ENCODE results near the gene SLC15A1.
"Not testable (repeated sequence)": the region's sequence is repeated elsewhere in the genome, so short reads cannot be mapped to it uniquely, and the experiment has no call there.

Gene SLC15A1

DNA sequence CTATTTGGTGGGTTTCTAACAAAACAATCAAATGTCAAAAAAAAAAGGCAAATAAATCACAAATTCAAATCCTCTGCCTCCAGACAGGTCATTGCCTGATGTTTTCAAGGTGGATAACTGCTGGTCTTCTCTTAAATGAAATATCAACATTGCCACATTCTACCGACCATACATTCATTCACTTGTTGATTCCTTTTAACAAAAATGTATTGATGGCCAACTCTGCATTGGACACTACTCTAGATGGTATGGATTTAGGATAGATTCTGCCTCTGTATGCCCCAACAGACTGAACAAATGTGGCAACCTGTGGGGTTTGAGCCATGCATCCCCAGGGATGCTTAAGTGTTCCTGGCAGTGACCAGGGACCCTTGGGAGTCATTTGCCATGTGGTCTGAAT lies 88.0 kb downstream of the SLC15A1 start:
- DNase-seq (ENCODE audit: low read depth in 4 of 4, low spot score in 1 of 4) = no peak

DNA sequence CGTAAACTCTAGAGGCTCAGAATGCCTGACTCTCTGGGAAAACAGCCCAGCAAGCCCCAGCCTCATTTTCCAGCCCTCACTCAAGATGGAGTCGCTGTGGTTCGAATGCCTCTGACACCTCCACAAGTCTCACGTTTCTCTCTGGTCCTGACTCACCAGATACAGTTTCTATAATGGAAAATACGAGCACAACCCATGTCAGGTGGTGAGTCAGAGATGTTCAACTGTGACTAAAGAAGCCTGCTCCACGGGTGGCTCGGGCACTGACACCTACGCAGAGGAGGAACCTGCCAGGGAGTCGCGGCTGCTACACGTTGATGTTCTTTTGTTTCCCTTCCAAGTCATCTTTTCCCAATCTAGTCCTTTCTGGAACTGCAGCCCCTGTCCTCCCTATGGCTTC lies 88.4 kb downstream of the SLC15A1 start:
- peak; percentile 25 to 61 (median 42) for DNase-seq (ENCODE audit: low read depth in 4 of 4, low spot score in 1 of 4)

DNA sequence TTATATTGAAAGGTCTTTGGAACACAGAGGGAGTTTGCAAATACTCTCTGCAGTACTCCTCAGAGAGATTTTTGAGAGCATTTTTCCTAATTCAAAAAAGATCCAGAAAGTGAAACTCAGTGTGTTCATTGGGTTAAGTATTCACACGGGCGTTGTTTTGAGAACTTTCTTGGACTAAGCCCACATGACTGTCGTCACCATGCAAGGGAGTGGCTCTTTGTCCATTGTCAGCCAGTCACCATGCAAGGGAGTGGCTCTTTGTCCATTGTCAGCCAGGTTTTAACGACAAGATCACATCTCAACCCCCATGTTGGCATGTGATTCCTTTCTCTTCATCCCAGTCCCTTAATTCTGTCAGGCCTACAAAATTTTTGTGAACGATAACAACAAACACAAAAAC lies 94.3 kb downstream of the SLC15A1 start:
- DNase-seq (ENCODE audit: low read depth in 4 of 4, low spot score in 1 of 4) = no peak

DNA sequence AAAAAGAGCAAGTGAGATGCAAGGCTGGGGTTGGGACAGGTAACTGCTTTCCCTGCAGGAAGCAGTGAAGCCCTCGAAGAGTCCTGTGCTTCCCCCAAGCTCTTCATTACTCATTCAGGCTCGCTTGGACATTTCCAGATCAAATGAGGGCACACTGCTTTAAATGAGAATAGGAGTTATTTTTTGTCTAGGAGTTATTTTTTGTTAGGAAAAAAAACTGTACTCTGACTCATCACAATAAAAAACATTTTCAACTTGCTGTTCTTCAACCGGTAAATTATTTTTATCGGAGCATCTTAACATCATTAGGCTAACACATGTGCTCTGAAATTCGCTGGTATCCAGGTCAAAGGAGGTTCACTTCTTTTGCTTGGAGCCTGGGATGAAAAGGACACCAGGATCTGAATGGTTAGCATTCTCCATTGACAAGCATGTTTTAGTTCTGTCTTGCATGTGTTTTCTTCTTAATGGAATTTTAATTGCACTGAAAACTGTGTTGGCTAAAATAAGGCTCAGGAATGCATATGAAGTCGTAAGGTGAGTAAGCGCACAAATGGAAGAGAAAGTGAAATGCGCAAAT lies 94.9 kb downstream of the SLC15A1 start:
- DNase-seq (ENCODE audit: low read depth in 4 of 4, low spot score in 1 of 4) = no peak

DNA sequence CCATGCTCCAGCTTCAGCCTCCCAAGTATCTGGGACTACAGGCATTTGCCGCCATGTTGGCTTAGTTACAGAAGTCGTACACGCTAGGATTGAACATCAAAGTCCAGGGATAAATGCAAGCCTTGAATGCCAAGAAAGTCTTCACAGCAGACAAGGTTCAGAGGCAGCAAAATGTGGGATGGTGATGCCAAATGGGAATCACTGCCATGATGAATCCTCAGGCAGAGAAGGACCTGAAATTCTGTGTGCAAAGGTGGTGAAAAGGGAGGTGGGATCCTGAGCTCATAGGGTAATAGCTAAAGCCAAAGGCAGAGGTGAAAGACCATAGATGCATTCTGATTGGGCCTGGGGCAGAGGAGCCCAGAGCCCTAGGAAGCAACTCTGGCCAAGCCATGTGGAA lies 96.2 kb downstream of the SLC15A1 start:
- DNase-seq (ENCODE audit: low read depth in 4 of 4, low spot score in 1 of 4) = no peak

DNA sequence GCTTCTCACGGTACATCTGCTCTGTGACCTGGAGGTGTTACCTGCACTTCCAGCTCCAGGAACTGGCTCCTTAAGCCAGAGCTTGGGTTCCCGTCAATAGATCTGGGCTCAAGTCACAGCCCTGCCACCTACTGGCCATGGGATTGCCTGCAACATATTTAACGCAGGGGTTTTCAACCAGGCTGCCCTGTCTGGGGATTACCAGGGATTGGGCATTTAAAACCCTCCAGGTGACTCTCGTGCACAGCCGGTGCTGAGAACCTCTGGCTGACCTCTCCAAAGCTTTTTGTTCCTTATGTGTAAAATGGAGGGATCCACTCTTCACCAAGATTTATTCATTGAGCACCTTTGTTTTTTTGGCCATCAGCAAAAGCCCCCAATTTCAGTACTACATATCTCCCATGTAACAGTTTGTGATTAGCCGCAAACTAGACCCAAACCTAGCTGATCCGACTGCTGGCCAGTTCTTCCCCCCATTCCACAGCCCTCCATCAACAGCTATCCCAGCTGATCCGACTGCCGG lies 98.9 kb downstream of the SLC15A1 start:
- DNase-seq (ENCODE audit: low read depth in 4 of 4, low spot score in 1 of 4) = peak; percentile 39 to 57 (median 51)

DNA sequence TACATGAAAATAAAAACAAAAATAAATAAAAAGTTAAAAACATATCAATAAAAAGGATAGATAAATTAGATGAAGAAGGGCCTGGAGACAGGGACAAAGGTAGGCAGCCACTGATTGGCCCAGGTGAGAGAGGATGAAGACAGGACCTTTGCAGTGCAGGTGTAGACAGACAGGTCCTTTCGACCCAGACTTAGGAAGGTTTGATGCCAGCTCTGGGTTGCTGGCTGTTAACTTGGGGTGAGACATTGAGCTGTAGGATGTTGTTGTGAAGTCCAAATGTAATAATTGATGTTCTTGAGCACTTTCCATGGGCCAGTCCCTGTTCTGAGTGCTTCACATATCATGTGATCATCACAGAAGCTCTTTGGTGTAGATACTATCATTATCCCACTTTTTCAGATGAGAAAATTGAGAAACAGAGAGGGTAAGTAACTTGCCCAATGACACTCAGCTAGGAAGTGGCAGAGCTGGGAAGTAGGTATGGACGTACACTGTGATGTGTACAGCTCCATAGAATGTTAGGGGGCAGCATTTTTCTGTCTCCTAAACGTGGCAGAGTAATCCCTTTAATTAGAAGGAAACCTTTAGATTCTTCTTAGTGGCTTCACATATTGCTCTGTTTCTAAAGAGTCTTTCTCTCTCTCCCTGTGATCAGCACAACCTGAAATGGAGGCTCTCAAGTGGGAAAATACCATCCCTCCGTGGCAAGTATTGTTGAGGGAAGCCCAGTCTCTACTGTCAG lies 99.6 kb downstream of the SLC15A1 start:
- no peak for DNase-seq (ENCODE audit: low read depth in 4 of 4, low spot score in 1 of 4)

DNA sequence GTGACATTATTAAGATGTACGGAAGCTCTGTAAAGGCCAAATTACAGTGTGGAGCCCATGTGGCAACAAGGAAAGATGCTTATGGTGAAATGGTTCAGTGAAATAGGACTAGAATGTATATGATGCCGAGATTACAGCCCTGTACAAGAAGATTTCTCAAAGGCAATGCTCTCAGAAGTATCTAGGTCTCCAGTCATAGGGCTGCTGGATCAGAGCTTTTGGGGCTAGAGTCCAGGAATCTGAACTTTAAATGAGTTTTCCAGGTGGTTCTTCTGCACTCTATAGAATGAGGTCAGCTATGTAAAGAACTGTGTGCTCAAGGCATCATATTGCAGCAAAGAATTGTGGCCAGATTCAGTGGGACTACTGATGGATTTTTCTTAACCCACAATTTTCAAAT lies 100.2 kb downstream of the SLC15A1 start:
- DNase-seq (ENCODE audit: low read depth in 4 of 4, low spot score in 1 of 4) = no peak

DNA sequence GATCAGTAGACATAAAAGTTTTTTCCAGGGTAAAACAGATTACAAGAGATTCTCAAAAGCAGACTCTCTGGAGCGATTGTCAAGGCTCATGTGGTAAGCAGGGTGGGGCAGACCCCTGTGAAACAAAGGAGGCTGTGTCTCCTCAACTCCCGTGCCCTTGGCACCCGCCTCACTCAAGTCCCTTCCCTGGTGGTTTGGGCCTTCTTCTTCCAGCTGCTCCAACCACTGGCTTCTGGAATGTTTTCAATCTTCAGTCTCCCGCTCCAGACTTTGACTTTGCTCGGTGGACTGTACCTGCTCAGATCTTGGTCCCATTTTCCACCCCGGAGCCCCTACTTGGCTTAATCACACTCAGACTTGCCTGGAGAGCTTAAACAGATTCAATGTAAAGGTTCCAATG lies 100.7 kb downstream of the SLC15A1 start:
- no peak for DNase-seq (ENCODE audit: low read depth in 4 of 4, low spot score in 1 of 4)

DNA sequence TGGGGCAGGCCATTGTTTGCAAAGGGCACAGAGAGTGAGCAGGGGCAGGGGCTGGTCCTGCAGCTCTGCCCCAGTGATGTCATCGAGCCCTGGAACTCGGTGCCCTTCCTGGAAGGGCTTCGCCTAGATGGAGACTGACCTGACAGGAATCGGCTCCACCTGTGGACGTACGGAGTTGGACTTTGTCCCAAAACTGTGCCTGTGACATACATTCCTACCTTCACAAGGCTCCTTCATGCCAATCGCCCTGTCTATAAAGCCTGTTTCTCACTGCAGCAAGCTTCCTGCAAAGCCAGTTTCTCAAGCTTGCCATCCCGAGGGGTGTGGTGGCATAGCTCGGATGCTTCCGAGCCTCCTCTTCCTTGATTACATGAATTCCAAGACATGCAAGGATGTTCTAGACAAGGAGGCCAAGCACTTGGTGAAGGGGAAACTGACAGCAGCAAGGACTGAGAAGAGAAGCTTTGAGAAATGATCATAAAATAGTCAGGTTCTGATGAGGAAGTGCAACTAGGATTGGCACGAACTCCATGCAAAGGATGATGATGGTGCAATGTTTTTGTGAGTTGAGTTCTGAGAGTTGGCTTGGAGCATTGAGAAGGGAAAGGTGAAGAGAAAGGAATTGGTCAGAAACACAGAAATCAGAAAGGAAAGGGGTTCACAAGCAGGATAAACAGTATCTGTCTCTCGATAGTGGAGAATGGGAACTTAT lies 101.9 kb downstream of the SLC15A1 start:
- no peak for DNase-seq (ENCODE audit: low read depth in 4 of 4, low spot score in 1 of 4)

DNA sequence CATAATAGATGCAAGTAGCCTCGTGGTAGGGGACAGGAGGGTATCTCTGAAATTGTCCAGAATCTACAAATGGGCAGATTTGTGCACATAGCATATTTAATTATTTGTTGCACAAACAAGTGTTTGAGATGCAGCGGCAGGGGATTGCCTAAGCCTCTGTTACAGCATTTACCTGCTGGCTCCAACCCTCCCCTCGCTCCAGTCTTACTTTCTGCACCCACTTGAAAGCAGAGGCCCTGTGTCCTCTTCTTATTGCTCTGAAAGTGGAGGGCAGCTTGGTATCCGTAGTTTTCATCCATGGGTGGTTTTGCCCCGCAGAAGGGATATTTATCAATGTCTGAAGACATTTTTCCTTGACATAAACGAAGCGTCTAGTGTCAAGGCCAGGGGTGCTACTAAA lies 102.6 kb downstream of the SLC15A1 start:
- DNase-seq (ENCODE audit: low read depth in 4 of 4, low spot score in 1 of 4) = no peak

DNA sequence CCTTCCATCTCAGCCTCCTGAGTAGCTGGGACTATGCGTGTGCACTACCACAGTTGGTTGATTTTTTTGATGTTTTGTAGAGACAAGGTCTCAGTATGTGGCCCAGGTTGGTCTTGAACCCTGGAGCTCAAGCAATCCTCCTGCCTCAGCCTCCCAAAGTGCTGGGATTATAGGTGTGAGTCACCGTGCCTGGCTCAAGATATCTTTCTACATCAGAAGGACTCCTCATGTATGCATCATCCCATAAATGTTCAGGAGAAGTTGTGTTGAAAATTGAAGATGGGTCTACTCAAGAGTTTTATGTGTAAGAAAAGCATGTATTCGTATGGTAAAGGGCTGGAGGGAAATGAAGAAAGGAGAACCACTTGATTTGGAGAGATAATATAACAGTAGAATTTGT lies 103.8 kb downstream of the SLC15A1 start:
- no peak for DNase-seq (ENCODE audit: low read depth in 4 of 4, low spot score in 1 of 4)

DNA sequence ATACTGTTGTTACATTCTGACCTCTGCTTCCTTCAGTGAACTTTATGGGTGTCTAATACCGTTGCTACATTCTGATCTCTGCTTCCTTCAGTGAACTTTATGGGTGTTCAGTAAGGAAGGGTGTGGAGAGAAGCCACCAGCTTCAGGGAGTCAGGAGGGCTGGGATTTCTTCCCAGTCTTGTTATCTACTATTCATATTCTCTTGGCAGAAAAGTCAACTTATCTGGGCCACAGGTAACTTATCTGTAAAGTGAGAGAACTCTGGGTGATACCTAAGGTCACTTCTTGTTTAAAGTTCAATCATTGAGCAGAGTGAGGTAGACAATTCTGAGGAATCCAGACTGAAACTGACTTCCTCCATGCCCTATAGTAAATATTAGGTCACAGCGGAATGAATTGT lies 104.3 kb downstream of the SLC15A1 start:
- DNase-seq (ENCODE audit: low read depth in 4 of 4, low spot score in 1 of 4) = no peak

DNA sequence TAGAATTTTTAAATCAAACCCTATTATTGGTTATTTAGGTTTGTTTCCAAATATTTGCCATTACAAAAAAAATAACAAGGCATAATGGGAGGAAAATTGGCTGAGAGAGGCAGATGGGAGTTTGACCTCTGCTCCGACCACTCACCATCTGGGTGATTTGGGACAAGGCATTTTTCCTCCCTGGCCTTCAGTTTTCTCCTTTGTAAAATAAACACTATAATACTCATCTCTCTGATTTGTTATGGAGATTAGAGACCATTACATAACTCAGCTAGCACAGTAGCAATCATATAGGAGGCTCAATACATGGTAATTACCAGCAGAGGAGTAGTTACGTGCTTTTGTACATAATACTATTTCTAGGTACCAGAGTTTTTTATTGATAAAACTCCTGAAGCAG lies 105.4 kb downstream of the SLC15A1 start:
- DNase-seq (ENCODE audit: low read depth in 4 of 4, low spot score in 1 of 4) = no peak

DNA sequence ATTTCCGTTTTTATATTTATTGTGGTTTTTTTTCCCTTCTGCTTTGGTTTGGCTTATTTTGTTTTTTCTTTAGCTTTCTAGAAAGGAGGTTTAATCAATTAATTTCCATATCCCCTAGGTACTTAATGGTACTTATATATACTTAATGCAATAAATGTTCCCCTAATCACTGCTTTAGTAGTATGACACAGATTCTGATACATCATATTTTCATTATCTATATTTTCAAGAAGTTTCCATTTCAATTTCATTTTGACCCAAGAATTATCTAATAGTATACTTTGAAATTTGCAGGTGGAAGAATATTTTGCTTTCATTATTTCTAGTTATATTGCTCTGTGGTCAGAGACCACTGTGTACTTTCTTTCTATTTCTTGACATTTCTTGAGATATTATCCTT lies 109.0 kb downstream of the SLC15A1 start:
- DNase-seq (ENCODE audit: low read depth in 4 of 4, low spot score in 1 of 4) = no peak

DNA sequence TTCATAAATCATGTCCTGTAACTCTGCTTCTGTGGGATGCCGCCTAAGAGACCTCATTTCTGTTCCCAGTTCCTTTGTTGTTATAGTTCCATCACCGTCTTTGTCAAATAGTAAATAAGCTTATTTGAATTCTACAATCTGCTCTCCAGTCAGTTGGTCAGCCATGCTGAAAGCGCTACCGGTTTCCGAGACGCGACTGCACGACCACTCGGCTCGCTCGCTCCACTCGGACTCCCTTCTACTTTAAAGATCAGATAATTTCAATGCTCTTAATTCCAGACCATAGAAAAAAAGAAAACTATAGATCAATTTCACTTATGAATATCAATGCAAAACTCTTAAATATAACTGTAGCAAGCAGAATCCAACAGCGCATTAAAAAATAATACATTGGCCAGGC lies 111.4 kb downstream of the SLC15A1 start:
- DNase-seq (ENCODE audit: low read depth in 4 of 4, low spot score in 1 of 4) = no peak

DNA sequence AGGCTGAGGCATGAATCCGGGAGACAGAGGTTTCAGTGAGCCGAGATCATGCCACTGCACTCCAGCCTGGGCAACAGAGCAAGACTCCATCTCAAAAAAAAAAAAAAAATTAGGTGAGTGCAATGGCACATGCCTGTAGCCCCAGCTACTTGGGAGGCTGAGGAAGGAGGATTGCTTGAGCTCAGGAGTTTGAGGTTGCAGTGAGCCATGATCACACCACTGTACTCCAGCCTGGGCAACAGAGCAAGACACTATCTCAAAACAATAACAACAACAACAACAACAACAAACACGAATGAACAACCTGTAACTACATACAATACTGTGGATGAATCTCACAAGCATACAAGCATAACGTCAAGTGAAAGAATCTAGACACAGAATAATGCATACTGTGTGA lies 112.7 kb downstream of the SLC15A1 start:
- DNase-seq (ENCODE audit: low read depth in 4 of 4, low spot score in 1 of 4) = not testable (repeated sequence)

DNA sequence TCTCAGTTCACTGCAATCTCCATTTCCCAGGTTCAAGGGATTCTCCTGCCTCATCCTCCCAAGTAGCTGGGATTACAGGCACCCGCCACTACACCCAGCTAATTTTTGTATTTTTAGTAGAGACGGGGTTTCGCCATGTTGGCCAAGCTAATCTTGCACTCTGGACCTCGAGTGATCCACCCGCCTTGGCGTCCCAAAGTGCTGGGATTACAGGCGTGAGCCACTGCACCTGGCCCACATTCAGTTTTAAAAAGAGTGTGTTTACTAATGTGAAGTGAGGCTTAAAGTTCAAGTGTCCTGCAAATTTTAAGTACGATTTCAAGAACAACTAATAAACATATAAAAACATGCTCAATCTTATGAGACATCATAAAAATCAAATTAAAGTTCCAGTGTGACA lies 114.1 kb downstream of the SLC15A1 start:
- not testable (repeated sequence) for DNase-seq (ENCODE audit: low read depth in 4 of 4, low spot score in 1 of 4)
